ENCODE results near the gene UPK3BL2. TPM values are rescaled to one million over a fixed set of nuclear protein-coding genes. Genes with fewer than 3 reads are reported as not detected.

The UPK3BL2 gene, protein sequence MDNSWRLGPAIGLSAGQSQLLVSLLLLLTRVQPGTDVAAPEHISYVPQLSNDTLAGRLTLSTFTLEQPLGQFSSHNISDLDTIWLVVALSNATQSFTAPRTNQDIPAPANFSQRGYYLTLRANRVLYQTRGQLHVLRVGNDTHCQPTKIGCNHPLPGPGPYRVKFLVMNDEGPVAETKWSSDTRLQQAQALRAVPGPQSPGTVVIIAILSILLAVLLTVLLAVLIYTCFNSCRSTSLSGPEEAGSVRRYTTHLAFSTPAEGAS
- total RNA-seq, result 2.5 and 2.9 TPM in 2 replicates

DNA sequence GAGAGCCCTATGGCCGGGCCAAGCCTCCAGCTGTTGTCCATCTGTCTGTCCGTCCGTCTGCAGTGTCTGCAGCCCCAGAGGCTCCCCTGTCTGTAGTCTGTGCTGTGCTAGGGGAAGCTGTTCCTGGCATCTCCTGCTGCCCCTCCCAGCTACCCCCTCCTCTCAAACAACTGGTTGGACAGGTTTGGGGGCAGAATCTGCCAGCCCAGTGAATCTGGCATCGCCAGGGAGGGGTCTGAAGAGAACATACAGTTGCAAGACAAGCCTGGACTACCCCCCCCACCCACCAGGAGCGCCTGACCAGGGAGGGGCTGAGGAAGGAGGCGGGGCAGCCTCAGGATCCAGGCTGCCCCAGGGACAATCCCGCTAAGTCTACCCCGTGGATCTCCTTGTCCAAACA, at the start of gene UPK3BL2:
TSS of gene UPK3BL2 (minus strand) at position 101 of the 400 bp plus-strand sequence. CDS start at position 41, 60 bp downstream.

DNA sequence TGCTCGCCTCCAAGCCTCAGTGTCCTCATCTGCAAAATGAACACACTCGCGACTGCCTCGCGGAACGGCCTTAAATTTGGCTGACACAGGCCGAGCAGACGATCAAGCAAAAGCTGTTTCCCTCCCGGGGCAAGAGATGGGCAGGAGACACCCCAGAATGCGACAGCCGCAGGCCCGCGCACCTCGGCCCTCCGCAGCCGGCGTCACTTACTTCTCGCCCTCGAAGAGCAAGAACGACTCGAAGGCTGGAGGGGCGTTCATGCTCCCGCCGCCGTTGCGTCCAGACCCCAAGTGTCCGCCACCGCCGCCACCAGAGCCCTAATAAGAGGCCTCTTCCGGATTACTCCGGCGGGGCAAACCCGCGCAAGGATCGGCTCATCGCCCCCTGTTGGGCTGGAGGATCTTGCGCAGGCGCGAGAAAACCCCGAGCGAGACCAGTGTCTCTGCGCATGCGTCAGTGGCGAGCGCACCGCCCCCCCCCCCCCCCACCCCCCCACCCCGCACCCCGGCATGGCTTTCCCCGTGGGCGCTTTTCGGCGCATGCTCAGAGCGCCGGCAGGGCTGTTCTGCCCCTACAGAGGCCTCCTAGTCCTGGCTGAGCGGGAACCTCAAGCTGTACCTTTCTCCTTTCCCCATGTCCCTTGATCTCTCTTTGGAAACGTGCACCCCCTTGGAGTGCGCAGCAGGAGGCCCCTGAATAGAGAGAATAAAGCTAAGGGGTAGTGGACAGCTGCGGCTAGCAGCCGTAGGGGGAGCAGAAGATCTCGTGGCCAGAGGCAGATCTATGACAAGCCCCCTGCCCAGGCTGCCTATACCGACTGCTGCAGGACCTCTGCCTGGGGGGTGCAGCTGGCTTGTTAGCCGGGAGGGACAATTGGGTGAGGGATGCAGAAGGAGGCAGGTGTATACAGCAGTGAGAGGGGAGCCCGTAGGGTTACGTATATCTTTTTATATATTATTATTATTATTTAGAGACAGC, 29.1 kb upstream of the UPK3BL2 start, which contains the start of gene POLR2J3:
TSS of gene POLR2J3 (minus strand) at position 323 of the 979 bp plus-strand sequence. CDS start at position 261, 62 bp downstream.

GRCh38 chr7:102550808-102551422, 7.4 kb upstream of the UPK3BL2 start, which contains the start of gene SPDYE2:
TSS of gene SPDYE2 (plus strand) at chr7:102551226. CDS start at chr7:102553256, 2,030 bp downstream.

DNA sequence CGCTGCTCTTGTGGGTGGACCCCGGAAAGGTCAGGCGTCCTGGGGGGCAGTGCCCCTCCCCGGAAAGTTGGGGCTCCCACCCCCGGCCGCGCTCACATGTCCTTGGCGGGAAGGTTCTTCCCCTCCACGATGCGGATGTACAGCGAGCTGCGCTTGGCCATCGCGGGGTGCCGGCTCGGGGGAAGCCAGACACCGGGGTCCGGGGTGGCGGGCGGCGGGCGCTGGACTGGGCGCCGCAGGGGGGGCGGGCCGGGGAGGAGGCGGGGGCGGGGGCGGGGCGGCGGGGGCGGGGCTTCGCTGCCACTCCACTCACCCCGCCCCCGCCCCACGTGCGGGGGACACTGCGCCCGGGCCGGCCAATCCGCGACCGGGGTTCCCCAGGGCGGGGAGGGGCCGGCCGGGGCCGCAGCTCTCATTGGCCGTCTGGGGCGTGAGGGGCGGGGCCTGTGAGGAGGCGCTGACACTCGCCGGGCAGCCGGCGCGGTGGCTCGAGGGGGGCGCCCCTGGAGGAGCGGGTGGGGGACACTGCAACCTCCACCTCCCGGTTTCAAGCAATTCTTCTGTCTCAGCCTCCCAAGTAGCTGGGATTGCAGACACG, 25.8 kb downstream of the UPK3BL2 start, which contains the start of gene RASA4B:
TSS of gene RASA4B (minus strand) at position 228 of the 598 bp plus-strand sequence. CDS start at position 161, 67 bp downstream.

Other genes with a start within 250 kb of the UPK3BL2 start
- gene SPDYE6, start 187.3 kb downstream of the UPK3BL2 start, total RNA-seq, result 0.33 TPM in 1 of 2 replicates, not detected in the other
- 15.0 and 16.9 TPM in 2 replicates for gene PRKRIP1, start 147.3 kb downstream of the UPK3BL2 start, total RNA-seq
- 97.0 and 97.1 TPM in 2 replicates for gene ORAI2, start 110.1 kb downstream of the UPK3BL2 start, total RNA-seq
- gene ALKBH4, start 78.8 kb downstream of the UPK3BL2 start, total RNA-seq, result 13.1 and 17.3 TPM in 2 replicates
- 27.2 and 29.4 TPM in 2 replicates for gene LRWD1, start 78.7 kb downstream of the UPK3BL2 start, total RNA-seq
- gene POLR2J, start 64.8 kb downstream of the UPK3BL2 start, total RNA-seq, result 41.8 and 66.6 TPM in 2 replicates
- 3.8 and 15.4 TPM in 2 replicates for gene RASA4B, start 25.9 kb downstream of the UPK3BL2 start, total RNA-seq
- gene SPDYE2, start 7.5 kb upstream of the UPK3BL2 start, total RNA-seq, result not detected in 2 replicates
- gene POLR2J3, start 28.9 kb upstream of the UPK3BL2 start, total RNA-seq, result 85.0 and 93.7 TPM in 2 replicates
- 11.1 and 30.4 TPM in 2 replicates for gene RASA4, start 73.1 kb upstream of the UPK3BL2 start, total RNA-seq
- gene UPK3BL1, start 99.1 kb upstream of the UPK3BL2 start, total RNA-seq, result 11.5 and 17.3 TPM in 2 replicates
- gene SPDYE2B, start 106.6 kb upstream of the UPK3BL2 start, total RNA-seq, result not detected in 2 replicates
- gene POLR2J2, start 128.0 kb upstream of the UPK3BL2 start, total RNA-seq, result 5.3 and 8.5 TPM in 2 replicates
- gene FAM185A, start 205.3 kb upstream of the UPK3BL2 start, total RNA-seq, result 7.2 and 8.1 TPM in 2 replicates

Measured in vein endothelial cell (primary cell).